ENCODE results near the gene SHISAL1. TPM values are rescaled to one million over a fixed set of nuclear protein-coding genes. Genes with fewer than 3 reads are reported as not detected.

The SHISAL1 gene
- total and polyA plus RNA-seq, 10 of the 15 experiments (the other 5 are each of a cell fraction or from before 2014, with no cell fraction given) = not detected

GRCh38 chr22:44305455-44305854 lies 7.3 kb downstream of the SHISAL1 start:
- Histone ChIP-seq H3K27ac (ENCODE audit: control insufficient read depth, insufficient read depth) (no peak overlapping the region), H3K4me2 (ENCODE audit: control insufficient read depth, insufficient read depth) (no peak overlapping the region), H3K4me3 (no peak overlapping the region), H3K27me3 (replicated peaks in 1 of 2; ENCODE audit: control insufficient read depth in 2 of 2, insufficient read depth in 2 of 2, low read length in 1 of 2) (peaks cover 0 to 2% of the 10 kb centered on the region in 2 experiments; a peak in 1 of 4 replicates), H3K4me1 (ENCODE audit: control insufficient read depth, insufficient read depth, low read length) (no peaks in the 10 kb centered on the region), H3K9me3 (replicated peaks; ENCODE audit: control insufficient read depth, insufficient read depth, low read length) (no peaks in the 10 kb centered on the region), H2AFZ (ENCODE audit: control insufficient read depth, low read depth, low read length) (no peak overlapping the region), H3K79me2 (ENCODE audit: control insufficient read depth, insufficient read depth, low read length) (no peaks in the 10 kb centered on the region), H4K20me1 (ENCODE audit: control insufficient read depth, insufficient read depth) (no peaks in the 10 kb centered on the region), H3K9ac (ENCODE audit: control insufficient read depth, insufficient read depth, low read length) (no peak overlapping the region), H3K36me3 (ENCODE audit: control insufficient read depth in 2 of 2, insufficient read depth in 2 of 2, low read length in 1 of 2) (no peaks in the 10 kb centered on the region)
- POLR2A ChIA-PET = no interaction called here
- in situ Hi-C loops (cut with MboI) (no loop called here), intact Hi-C loops (cut with micrococcal nuclease; ENCODE audit: unreplicated experiment) (no loop called here)
- BruUV-seq (replicated peaks) = no TSS peak
- 52% methylated on average over 13 of the region's 13 CpGs for WGBS (ENCODE audit: insufficient coverage, insufficient replicate concordance, low lambda C conversion rate, missing lambda C conversion rate)
- DNase-seq (ENCODE audit: low read depth, low spot score) (no peak), ATAC-seq (no peak), FAIRE-seq (no peak)
- TF ChIP-seq NFIC (IDR thresholded peaks at IDR 0.05; ENCODE audit: low read depth, low read length) = no peak
- TF ChIP-seq IKZF2 (IDR thresholded peaks at IDR 0.05) = no peak
- no peak for TF ChIP-seq YBX1 (IDR thresholded peaks at IDR 0.05)
- TF ChIP-seq PRDM15 (CRISPR knock-in tag; IDR thresholded peaks at IDR 0.05) = no peak
- TF ChIP-seq TAF1 (IDR thresholded peaks at IDR 0.05; ENCODE audit: borderline replicate concordance, low read depth, low read length) = no peak
- SMC1A ChIA-PET (ENCODE audit: uncharacterized antibody, unreplicated experiment) = no interaction called here
- RAD21 ChIA-PET (ENCODE audit: unreplicated experiment) = no interaction called here
- CTCF ChIA-PET = no interaction called here

Data from GM12878 (cell line).